ENCODE results near the gene SP140. TPM values are rescaled to one million over a fixed set of nuclear protein-coding genes. Genes with fewer than 3 reads are reported as not detected.

SP140 gene
- total and polyA plus RNA-seq, 9 of the 15 experiments (the other 6 are each of a cell fraction or from before 2014, with no cell fraction given): 0.04 to 1.1 (median 0.57) TPM; not detected in 1

DNA sequence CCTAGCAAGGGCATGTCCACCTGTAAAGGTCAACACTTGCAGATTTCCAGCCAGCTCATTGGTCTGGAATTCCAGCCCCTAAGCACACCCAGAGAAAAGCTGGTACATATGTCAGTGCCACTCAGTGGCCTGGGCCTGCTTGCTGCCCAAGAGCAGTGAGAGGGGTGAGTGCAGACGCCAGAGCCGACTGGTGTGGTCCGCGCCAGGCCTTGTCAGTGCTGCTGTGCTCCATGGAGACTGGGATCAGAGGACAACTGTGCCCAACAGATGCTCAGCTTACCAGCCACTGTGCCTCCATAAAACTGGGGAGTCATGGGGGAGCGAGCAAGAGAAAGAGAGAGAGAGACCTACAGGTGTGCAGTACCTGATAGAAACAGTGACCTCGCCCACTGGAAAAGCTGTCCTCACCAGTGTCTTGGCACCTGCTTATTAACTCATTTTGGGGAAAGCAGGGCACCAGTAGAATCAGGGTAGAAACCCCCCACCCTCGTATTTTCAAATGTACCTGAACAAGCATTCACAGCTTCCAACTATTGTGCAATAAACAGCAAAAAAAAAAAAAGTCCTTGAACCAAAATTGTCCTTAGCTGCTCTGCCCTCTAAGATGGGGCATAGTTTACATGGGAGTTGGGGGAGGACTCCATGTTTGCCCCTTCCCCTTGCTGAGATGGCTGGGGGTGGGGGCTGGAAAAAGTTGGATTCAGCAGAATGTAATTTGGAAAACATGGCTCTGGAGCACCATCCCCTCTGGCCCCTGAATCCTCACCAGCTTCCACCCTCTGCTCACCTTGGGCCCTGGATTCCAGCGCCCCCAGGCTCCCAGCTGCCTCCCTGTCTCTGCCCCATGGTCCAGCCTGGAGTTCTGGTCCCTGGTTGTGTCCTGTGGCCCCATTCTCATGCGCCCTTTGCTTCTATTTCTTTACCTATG lies 100.0 kb downstream of the SP140 start:
- peaks cover 12 to 16% of the 10 kb centered on the region in 2 experiments; a peak in 4 of 5 replicates for H3K4me1 ChIP-seq (replicated peaks in 1 of 2; ENCODE audit: control insufficient read depth in 2 of 2, insufficient read depth in 2 of 2, low read length in 2 of 2)
- 57% methylated on average over 3 of the region's 9 CpGs for WGBS (ENCODE audit: insufficient coverage, low coverage, missing lambda C conversion rate)
- POLR2A ChIA-PET: interaction anchor here (0.6 kb wide), 1 partner anchor 225 kb away, joined by 3 read pairs; no protein-coding TSS in a partner anchor

More for the DNA sequence above, 100.0 kb downstream of the SP140 start:
- in situ Hi-C loops (cut with MboI): no loop called here
- ATAC-seq (no peak), DNase-seq (ENCODE audit: extremely low read depth in 1 of 4, low spot score in 3 of 4) (no peak), FAIRE-seq (no peak)
- BruUV-seq (replicated peaks): no TSS peak
- Histone ChIP-seq H3K27me3 (ENCODE audit: control insufficient read depth in 2 of 2, insufficient read depth in 2 of 2, low read length in 2 of 2) (no peaks in the 10 kb centered on the region), H3K4me3 (no peak overlapping the region), H4K20me1 (replicated peaks; ENCODE audit: control insufficient read depth, insufficient read depth, low read length) (no peaks in the 10 kb centered on the region), H3K9me1 (ENCODE audit: control insufficient read depth, insufficient read depth, low read length) (no peaks in the 10 kb centered on the region), H3K9ac (ENCODE audit: insufficient read depth in 1 of 2, low read depth in 2 of 2, low read length in 2 of 2) (no peak overlapping the region), H3K9me3 (replicated peaks; ENCODE audit: control insufficient read depth, insufficient read depth, low read depth, low read length) (peaks cover 5% of the 10 kb centered on the region), H3K4me2 (ENCODE audit: insufficient read depth, low read length) (no peak overlapping the region), H3K36me3 (ENCODE audit: control insufficient read depth, insufficient read depth, low read length) (no peaks in the 10 kb centered on the region), H3K79me2 (ENCODE audit: control insufficient read depth, insufficient read depth, low read length) (peaks cover 7% of the 10 kb centered on the region; the same call in 2 of the 3 replicates), H2AFZ (ENCODE audit: low read depth, low read length) (no peak overlapping the region), H3K27ac (ENCODE audit: extremely low read depth, low read depth, low read length) (no peak overlapping the region)
- CTCF ChIA-PET (ENCODE audit: low intra/inter-chr PET ratio): no interaction called here
- TF ChIP-seq, protein P1, sequence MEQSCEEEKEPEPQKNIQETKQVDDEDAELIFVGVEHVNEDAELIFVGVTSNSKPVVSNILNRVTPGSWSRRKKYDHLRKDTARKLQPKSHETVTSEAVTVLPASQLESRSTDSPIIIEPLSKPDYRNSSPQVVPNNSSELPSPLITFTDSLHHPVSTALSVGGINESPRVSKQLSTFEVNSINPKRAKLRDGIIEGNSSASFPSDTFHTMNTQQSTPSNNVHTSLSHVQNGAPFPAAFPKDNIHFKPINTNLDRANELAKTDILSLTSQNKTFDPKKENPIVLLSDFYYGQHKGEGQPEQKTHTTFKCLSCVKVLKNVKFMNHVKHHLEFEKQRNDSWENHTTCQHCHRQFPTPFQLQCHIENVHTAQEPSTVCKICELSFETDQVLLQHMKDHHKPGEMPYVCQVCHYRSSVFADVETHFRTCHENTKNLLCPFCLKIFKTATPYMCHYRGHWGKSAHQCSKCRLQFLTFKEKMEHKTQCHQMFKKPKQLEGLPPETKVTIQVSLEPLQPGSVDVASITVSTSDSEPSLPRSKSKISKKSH (CRISPR knock-in tag; IDR thresholded peaks at IDR 0.05): no peak
- TF ChIP-seq FOXJ3 (CRISPR knock-in tag; IDR thresholded peaks at IDR 0.05) (no peak), RBFOX2 (IDR thresholded peaks at IDR 0.05; ENCODE audit: low read depth, low read length) (no peak), TAF9B (IDR thresholded peaks at IDR 0.05; ENCODE audit: partially characterized antibody) (no peak), CEBPG (CRISPR knock-in tag; IDR thresholded peaks at IDR 0.05) (no peak), CEBPG (tag; conservative IDR thresholded peaks at IDR 0.05 in 1 of 2, IDR thresholded peaks at IDR 0.05 in 1 of 2) (peak; percentile 38 to 83; a peak in 2 of 4 replicates), BDP1 (IDR thresholded peaks at IDR 0.05; ENCODE audit: insufficient read depth, insufficient read length) (no peak), CEBPB (tag; IDR thresholded peaks at IDR 0.05) (peak; percentile 76), SREBF2 (CRISPR knock-in tag; IDR thresholded peaks at IDR 0.05) (no peak)
- TF ChIP-seq, protein P2, sequence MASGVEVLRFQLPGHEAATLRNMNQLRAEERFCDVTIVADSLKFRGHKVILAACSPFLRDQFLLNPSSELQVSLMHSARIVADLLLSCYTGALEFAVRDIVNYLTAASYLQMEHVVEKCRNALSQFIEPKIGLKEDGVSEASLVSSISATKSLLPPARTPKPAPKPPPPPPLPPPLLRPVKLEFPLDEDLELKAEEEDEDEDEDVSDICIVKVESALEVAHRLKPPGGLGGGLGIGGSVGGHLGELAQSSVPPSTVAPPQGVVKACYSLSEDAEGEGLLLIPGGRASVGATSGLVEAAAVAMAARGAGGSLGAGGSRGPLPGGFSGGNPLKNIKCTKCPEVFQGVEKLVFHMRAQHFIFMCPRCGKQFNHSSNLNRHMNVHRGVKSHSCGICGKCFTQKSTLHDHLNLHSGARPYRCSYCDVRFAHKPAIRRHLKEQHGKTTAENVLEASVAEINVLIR (CRISPR knock-in tag; IDR thresholded peaks at IDR 0.05): no peak
- TF ChIP-seq, protein P3, sequence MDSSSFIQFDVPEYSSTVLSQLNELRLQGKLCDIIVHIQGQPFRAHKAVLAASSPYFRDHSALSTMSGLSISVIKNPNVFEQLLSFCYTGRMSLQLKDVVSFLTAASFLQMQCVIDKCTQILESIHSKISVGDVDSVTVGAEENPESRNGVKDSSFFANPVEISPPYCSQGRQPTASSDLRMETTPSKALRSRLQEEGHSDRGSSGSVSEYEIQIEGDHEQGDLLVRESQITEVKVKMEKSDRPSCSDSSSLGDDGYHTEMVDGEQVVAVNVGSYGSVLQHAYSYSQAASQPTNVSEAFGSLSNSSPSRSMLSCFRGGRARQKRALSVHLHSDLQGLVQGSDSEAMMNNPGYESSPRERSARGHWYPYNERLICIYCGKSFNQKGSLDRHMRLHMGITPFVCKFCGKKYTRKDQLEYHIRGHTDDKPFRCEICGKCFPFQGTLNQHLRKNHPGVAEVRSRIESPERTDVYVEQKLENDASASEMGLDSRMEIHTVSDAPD (CRISPR knock-in tag; IDR thresholded peaks at IDR 0.05): no peak
- TF ChIP-seq, protein P4, sequence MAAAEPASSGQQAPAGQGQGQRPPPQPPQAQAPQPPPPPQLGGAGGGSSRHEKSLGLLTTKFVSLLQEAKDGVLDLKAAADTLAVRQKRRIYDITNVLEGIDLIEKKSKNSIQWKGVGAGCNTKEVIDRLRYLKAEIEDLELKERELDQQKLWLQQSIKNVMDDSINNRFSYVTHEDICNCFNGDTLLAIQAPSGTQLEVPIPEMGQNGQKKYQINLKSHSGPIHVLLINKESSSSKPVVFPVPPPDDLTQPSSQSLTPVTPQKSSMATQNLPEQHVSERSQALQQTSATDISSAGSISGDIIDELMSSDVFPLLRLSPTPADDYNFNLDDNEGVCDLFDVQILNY (CRISPR knock-in tag; IDR thresholded peaks at IDR 0.05): no peak
- TF ChIP-seq, protein P5, sequence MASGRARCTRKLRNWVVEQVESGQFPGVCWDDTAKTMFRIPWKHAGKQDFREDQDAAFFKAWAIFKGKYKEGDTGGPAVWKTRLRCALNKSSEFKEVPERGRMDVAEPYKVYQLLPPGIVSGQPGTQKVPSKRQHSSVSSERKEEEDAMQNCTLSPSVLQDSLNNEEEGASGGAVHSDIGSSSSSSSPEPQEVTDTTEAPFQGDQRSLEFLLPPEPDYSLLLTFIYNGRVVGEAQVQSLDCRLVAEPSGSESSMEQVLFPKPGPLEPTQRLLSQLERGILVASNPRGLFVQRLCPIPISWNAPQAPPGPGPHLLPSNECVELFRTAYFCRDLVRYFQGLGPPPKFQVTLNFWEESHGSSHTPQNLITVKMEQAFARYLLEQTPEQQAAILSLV (tag; IDR thresholded peaks at IDR 0.05): 0 out of 2 replicates have a peak, but pooled peaks have one; percentile 20
- intact Hi-C loops (cut with micrococcal nuclease): loop anchor here (10.0 kb wide), 1 partner anchor 289 kb away; no protein-coding TSS in a partner anchor
